Left cardiac atrium (tissue), 4 donors: ENCODE data around the gene CXCL10. TPM values are rescaled to one million over a fixed set of nuclear protein-coding genes. Genes with fewer than 3 reads are reported as not detected.
A peak's percentile ranks its signal among the peaks of the same experiment; 100 is the strongest.

Source experiments
- ATAC-seq, 2 donors: fragments of 200-7000 bp; cut with Tn5 transposase; one replicate each; pipeline ENCODE4 v1.9.1; 2020; ENCODE audit warnings: mild to moderate bottlenecking in 2 of 2, moderate library complexity in 2 of 2
- DNase-seq: peaks from one replicate; pipeline ENCODE4 v3.0.0-alpha.2; 2020
- intact Hi-C, 2 donors: fragments of 100-400 bp; cut with DNase I; formaldehyde crosslinking; loops; one replicate each; pipeline versions ENCODE4 v1.14.1 to v1.15.1; 2022 to 2023
- total RNA-seq, 2 donors: library from RNA; stranded (reverse); fragmentation: NEBNext Ultra II Directional; extraction: Animal tissue kit (Norgen Biotek cat#: 25700); gene quantifications; one replicate each; pipeline ENCODE4 v1.2.1, GENCODE V29; 2021
- donor health status: DM: no; HTN: yes; CAD: no.
- donor health status: DM: no; HTN: yes; CAD: no; lungs with severe emphysema.
- donor health status: DM: yes; HTN: yes; CAD: no.
- donor health status: Dilated cardiomyopathy.

CXCL10 gene
- total RNA-seq, 2 donors from 2014 or later, result 0.27 to 0.76 TPM

DNA sequence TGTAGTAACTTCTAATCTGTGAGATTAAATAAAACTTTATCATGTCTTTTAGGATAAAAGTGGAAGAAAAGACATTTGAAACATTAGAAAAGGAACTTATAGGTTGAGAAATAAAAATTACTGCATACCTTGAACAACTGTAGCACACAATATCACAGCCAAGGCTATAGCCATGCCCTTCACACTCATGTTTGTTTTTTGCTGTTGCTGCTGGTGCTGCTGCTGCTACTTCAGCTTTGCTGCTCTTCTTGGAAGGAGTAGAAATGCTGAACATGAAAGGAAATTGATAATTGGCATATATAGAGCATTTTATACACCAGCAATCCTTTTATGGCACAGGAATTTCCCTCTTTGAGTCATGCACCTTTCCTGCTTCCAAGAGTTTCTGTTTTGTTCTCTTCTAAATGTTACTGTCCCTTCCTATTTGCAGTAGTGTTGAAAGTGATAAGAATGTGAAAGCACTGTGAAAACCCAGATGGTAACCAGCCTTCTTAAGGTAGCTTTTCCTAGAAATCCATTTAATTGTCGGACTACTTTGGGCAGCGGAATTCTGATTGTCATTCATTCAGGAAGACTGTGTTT is 12.6 kb upstream of the CXCL10 start, which contains the start of gene CXCL11:
TSS of gene CXCL11 (minus strand) at position 272 of the 582 bp plus-strand sequence. CDS start at position 189, 83 bp downstream.
- DNase-seq (no peak), ATAC-seq (no peak)
- intact Hi-C loops, result no loop called here

DNA sequence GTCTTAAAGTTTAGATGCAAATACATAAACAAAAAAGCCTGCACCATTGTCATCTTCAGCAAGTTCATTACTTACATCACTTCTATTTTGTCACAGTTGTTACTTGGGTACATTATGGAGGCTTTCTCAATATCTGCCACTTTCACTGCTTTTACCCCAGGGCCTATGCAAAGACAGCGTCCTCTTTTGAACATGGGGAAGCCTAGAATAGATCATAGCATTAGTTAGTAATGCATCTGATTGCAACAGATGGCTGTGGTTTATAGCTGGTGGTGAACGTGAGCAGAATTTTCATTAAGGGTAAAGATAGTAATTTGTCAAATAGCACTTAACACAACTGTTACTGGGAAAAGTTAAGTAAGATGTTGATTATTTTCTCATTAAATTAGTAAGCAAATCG is 11.8 kb upstream of the CXCL10 start:
- intact Hi-C loops, result no loop called here
- DNase-seq (no peak), ATAC-seq (no peak)

DNA sequence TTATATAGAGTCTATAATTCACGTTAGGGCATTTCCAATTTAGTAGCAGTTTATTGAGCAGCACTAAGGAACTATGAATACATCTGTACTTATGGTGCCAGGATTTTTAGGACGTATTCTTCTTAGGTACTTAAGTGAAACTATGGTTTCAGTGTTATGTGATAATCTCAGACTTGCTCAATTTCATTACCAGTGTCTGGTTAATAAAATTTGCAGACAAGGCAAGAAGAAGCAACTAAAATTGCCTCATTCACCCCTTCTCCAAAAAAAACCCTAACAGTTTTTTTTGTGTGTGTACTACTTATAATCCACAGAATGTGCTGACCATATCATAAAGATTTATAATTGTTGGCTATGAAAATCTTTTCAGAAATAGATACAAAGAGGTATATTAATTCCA is 6.0 kb upstream of the CXCL10 start:
- intact Hi-C loops, result no loop called here

DNA sequence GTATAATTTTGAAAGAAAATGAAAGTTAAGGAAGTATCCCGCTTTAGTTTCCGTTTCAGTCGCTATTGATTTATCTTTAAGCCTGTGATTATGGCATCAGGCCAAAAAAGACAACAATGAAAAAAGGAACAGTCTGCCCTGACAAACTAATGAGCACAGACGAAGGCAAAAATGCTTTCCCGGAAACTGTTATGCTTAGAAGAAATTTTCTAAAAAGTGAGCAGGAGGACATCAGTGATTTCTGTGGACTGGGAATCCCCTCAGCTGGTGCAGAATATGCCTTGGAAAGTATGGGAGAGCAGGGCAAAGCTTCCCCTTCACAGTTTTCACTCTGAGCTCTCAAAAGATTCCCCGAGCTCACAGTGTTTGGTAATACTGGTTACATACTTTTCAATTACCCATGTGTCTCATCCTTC is 5.1 kb upstream of the CXCL10 start:
- ATAC-seq (no peak), DNase-seq (no peak)
- intact Hi-C loops, result no loop called here

More for the DNA sequence above, 6.0 kb upstream of the CXCL10 start:
- ATAC-seq (no peak), DNase-seq (no peak)

DNA sequence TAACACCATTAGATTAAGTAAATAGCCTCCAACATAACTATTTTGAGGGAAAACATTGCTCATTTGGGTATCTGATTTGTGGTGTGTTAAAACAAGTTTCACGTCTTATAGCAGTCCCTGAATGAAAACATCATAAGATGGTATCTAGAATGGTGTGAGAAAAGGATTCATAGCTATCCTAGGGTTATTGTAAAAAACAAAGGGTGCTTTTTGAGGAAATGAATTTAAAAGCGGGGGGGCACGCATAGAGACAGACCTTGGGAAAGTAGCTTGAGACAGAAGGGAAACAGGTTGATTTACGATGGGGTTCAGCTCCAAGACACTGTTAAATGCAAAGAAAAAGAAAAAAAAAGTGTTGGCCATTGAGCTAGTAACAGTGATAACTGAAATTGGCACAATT is 768 bp upstream of the CXCL10 start:
- intact Hi-C loops, result no loop called here
- no peak for DNase-seq
- no peak for ATAC-seq

- ATAC-seq, result no peak
- intact Hi-C loops, result no loop called here
- DNase-seq, result no peak
These were observed 620 bp downstream of the CXCL10 start for GRCh38 chr4:76022677-76023076.

- ATAC-seq (no peak), DNase-seq (no peak)
- intact Hi-C loops, result no loop called here
These were observed 1.3 kb downstream of the CXCL10 start for GRCh38 chr4:76022031-76022430.

GRCh38 chr4:76017056-76017686 is 6.1 kb downstream of the CXCL10 start:
- intact Hi-C loops, result no loop called here

DNA sequence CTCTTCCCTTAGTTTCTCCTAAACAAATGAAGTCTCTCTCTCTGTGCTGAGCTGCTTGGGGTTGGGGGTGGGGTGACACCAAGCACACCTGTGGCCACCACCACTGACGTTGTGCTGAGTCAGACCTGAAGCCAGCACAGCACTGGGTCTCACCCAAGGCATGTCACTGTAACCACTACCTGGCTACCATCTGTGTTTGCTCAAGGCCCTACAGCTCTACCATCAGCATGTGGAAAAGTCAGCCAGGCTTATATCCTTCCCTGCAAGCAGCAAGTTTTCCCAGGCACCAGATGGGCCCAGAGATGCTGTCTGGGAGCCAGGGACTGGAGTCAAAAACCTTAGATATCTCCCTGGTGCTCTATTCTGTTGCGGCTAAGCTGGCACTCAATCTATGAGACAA is 6.9 kb downstream of the CXCL10 start:
- ATAC-seq, result no peak
- no peak for DNase-seq
- intact Hi-C loops, result no loop called here

More at GRCh38 chr4:76017056-76017686, 6.1 kb downstream of the CXCL10 start:
- ATAC-seq (no peak), DNase-seq (no peak)

GRCh38 chr4:76013540-76013939 is 9.8 kb downstream of the CXCL10 start:
- intact Hi-C loops, result no loop called here
- no peak for ATAC-seq
- no peak for DNase-seq

DNA sequence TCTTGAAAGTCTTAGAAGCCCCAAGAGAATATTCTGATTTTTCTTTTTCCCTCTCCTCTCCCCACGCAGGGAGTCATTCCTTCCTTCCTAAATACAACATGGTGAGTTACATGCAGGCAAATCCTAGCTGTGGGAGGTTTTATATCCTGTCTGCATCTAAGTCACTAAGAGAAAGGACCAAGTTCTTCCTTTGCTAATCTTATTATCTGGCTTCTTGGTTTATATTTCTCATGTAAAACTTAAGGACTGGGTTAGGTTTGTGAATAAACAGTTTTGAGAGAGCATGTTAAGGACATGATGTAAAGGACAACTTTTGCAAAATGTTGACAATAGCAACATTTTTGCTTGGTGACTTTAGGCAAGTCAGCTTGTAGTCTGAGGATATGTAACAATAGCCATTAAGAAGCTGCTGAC is 10.9 kb downstream of the CXCL10 start:
- peak in 1 of 2 donors; percentile 12 for ATAC-seq
- intact Hi-C loops, result no loop called here
- no peak for DNase-seq

GRCh38 chr4:76011700-76012387 is 11.5 kb downstream of the CXCL10 start:
- DNase-seq (no peak), ATAC-seq (peak; percentile 53 to 78)
- intact Hi-C loops, result no loop called here

DNA sequence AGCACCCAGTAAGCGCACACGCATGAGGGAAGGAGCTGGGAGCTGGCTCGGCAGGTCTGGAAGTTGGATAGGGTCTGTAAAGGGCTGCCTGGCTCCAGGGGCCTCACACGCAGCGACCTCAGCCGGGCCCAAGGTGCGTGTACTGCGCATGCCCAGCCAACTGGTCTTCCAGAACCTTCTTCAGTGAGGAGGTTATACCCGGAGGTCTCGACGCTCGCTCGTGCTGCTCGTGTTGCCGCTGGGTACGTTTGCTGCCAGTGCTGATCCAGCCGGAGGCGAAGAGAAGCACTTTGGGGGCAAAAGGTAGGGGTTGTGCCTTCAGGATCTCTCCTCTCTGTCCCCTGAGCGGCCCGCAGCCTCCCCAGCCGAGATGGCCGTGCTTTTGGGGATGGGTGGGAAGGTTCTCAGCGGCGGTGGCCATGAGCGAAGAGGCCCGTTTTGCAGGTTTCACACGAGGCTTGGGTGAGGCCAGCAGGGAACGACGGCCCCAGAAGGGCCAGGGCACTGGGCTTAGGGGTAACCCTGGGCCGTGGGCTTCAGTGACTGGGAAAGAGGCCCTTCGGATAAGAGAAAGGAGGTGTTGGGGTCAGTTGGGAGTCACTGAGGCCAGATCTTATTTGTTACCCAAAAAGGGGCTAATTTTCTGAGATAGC is 12.2 kb downstream of the CXCL10 start:
- ATAC-seq (peak in 1 of 2 donors; percentile 15), DNase-seq (no peak)
- intact Hi-C loops, result no loop called here

DNA sequence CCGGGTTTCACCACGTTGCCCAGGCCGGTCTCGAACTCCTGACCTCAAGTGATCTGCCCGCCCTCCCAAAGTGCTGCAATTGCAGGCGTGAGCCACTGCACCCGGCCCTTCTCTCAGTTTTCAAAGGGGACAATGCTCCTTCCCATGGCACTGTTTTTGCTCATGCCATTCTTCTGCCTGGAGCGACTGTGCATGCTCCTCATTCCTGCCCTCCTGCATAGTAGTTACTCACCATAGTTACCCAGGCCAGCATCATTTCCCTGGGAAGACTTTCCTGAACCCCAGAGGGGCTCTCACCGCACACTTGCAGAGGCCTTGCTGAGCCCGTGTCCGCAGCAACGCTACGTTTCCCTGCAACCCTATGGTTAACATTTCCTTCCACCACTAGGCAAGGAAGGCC is 12.7 kb downstream of the CXCL10 start:
- no peak for ATAC-seq
- intact Hi-C loops, result no loop called here
- DNase-seq, result no peak

DNA sequence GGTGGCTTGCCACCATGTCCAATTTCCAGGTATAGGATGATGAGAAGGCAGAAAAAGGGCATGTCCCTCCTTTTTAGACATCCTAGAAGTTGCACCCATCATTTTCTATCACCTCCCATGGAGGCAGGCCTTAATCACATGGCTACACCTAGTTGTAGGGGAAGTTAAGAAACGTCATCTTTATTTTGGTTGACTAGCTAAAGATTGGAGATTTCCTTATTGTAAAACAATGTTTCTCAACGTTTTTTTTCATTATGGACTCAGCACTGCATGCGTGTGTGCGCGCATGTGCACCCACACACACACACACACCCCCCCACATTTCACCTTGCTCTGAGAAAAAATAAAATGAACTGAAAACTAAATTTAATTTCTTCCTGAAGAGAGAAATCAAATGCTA is 14.0 kb downstream of the CXCL10 start:
- ATAC-seq (no peak), DNase-seq (no peak)
- intact Hi-C loops, result no loop called here

- DNase-seq, result no peak
- intact Hi-C loops, result no loop called here
- no peak for ATAC-seq
These were observed 16.0 kb downstream of the CXCL10 start, which contains the start of gene CXCL9 for GRCh38 chr4:76007089-76007862. CXCL9 (minus strand) TSS chr4:76007509; CDS start chr4:76007449, 60 bp downstream.

- ATAC-seq (no peak), DNase-seq (no peak)
- intact Hi-C loops, result no loop called here
These were observed 19.7 kb downstream of the CXCL10 start for GRCh38 chr4:76003620-76004019.

GRCh38 chr4:76003035-76003434 is 20.3 kb downstream of the CXCL10 start:
- ATAC-seq (peak in 1 of 2 donors; percentile 38), DNase-seq (no peak)
- intact Hi-C loops, result no loop called here

- ATAC-seq, result peak in 1 of 2 donors; percentile 30
- intact Hi-C loops, result no loop called here
- DNase-seq, result no peak
These were observed 21.1 kb downstream of the CXCL10 start for GRCh38 chr4:76002176-76002575.
